A549 (cell line): ENCODE measurements around the gene OCA2.

Source experiments
- JUN ChIP-seq, 2 experiments: fragments of >200 bp; sonication (Bioruptor Twin); formaldehyde crosslinking; IDR thresholded peaks; 2 replicates in 1 of 2; 3 replicates in 1 of 2; pipeline ENCODE4 v1.6.1; 2016 to 2017
- JUNB ChIP-seq: fragments of >200 bp; sonication (Bioruptor Twin); formaldehyde crosslinking; IDR thresholded peaks from 2 replicates; pipeline ENCODE4 v1.6.1; 2016
- PHF8 ChIP-seq: fragments of 200-600 bp; sonication (generic); IDR thresholded peaks from 2 replicates; pipeline ENCODE4 v1.6.1; 2016; ENCODE audit warnings: low read depth, mild to moderate bottlenecking, antibody characterized with exemption, moderate library complexity, borderline replicate concordance
- POLR2A ChIP-seq: IDR thresholded peaks from 2 replicates; pipeline ENCODE4 v1.6.1; 2012; ENCODE audit warnings: mild to moderate bottlenecking, low read length
- RARB ChIP-seq: fragments of 250-450 bp; sonication (Bioruptor Pico); IDR thresholded peaks from 2 replicates; pipeline ENCODE4 v1.8.0; 2021; ENCODE audit warnings: mild to moderate bottlenecking, moderate library complexity
- RCOR1 ChIP-seq: fragments of 150-350 bp; IDR thresholded peaks from 2 replicates; pipeline ENCODE4 v1.6.1; 2014; ENCODE audit warnings: antibody characterized with exemption, low read length, low read depth
- RNF2 ChIP-seq: fragments of 200-600 bp; sonication (generic); IDR thresholded peaks from 2 replicates; pipeline ENCODE4 v1.6.1; 2016; ENCODE audit warnings: low read depth, mild to moderate bottlenecking, antibody characterized with exemption, moderate library complexity, borderline replicate concordance
- SMC3 ChIP-seq: fragments of >200 bp; sonication (Bioruptor Twin); formaldehyde crosslinking; IDR thresholded peaks from 3 replicates; pipeline ENCODE4 v1.6.1; 2018; ENCODE audit warnings: inconsistent platforms
- TF ChIP-seq, protein P1 (sequence below): fragments of >200 bp; sonication (Bioruptor Twin); formaldehyde crosslinking; IDR thresholded peaks from 3 replicates; pipeline ENCODE4 v1.5.1; 2016
- TF ChIP-seq, protein P2 (sequence below): IDR thresholded peaks from 2 replicates; pipeline ENCODE4 v1.6.1; 2012

DNA sequence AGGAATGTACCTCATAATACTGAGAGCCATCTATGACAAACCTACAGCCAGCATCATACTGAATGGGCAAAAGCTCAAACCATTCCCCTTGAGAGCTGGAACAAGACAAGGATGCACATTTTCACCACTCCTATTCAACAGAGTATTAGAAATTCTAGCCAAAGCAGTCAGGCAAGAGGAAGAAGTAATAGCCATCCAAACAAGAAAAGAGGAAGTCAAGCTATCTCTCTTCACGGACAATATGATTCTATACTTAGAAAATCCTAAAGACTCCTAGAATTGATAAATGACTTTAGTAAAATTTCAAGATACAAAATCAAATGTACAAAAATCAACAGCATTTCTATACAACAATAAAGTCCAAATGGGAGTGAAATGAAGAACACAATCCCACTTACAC, 30.2 kb downstream of the OCA2 start:
- TF ChIP-seq JUN (IDR thresholded peaks at IDR 0.05) (no peak), POLR2A (no peak), RCOR1 (no peak), SMC3 (no peak), RARB (CRISPR knock-in tag) (no peak), RNF2 (no peak), PHF8 (no peak), JUNB (no peak)
- TF ChIP-seq, protein P1, sequence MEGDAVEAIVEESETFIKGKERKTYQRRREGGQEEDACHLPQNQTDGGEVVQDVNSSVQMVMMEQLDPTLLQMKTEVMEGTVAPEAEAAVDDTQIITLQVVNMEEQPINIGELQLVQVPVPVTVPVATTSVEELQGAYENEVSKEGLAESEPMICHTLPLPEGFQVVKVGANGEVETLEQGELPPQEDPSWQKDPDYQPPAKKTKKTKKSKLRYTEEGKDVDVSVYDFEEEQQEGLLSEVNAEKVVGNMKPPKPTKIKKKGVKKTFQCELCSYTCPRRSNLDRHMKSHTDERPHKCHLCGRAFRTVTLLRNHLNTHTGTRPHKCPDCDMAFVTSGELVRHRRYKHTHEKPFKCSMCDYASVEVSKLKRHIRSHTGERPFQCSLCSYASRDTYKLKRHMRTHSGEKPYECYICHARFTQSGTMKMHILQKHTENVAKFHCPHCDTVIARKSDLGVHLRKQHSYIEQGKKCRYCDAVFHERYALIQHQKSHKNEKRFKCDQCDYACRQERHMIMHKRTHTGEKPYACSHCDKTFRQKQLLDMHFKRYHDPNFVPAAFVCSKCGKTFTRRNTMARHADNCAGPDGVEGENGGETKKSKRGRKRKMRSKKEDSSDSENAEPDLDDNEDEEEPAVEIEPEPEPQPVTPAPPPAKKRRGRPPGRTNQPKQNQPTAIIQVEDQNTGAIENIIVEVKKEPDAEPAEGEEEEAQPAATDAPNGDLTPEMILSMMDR: no peak
- TF ChIP-seq, protein P2, sequence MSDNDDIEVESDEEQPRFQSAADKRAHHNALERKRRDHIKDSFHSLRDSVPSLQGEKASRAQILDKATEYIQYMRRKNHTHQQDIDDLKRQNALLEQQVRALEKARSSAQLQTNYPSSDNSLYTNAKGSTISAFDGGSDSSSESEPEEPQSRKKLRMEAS: no peak
